Thoracic aorta (tissue), 2 donors: ENCODE measurements around the gene KSR1. TPM values are rescaled to one million over a fixed set of nuclear protein-coding genes. Genes with fewer than 3 reads are reported as not detected.

Source experiments
- ATAC-seq: fragments of 150-250 bp; one replicate; pipeline ENCODE4 v1.8.0; 2017; ENCODE audit warnings: low read depth; ENCODE audit not compliant: insufficient number of reproducible peaks, low FRiP score
- DNase-seq: peaks from one replicate; pipeline ENCODE4 v3.0.0-alpha.2; 2020; ENCODE audit warnings: low spot score
- H3K27ac ChIP-seq, 2 donors: fragments of 200-600 bp; sonication (generic); 1 replicate in 1 of 2; 2 replicates in 1 of 2; pipeline ENCODE4 v1.5.1; 2016; ENCODE audit warnings: mild to moderate bottlenecking in 2 of 2, moderate library complexity in 2 of 2
- H3K27me3 ChIP-seq: fragments of 200-600 bp; sonication (generic); replicated peaks from 2 replicates; pipeline ENCODE4 v1.6.0; 2016; ENCODE audit warnings: mild to moderate bottlenecking; ENCODE audit not compliant: insufficient read depth
- H3K36me3 ChIP-seq: fragments of 200-600 bp; sonication (generic); one replicate; pipeline ENCODE4 v1.5.1; 2016
- H3K4me1 ChIP-seq, 2 donors: fragments of 200-600 bp; sonication (generic); 1 replicate in 1 of 2; 2 replicates in 1 of 2; pipeline versions ENCODE4 v1.5.1 to v1.6.0; 2016; ENCODE audit warnings: low read depth in 2 of 2, mild to moderate bottlenecking in 1 of 2; ENCODE audit not compliant: control insufficient read depth in 1 of 2
- H3K4me3 ChIP-seq: fragments of 200-600 bp; sonication (generic); 2 replicates; pipeline ENCODE4 v1.5.1; 2016; ENCODE audit warnings: mild to moderate bottlenecking
- H3K9me3 ChIP-seq: fragments of 200-600 bp; sonication (generic); 2 replicates; pipeline ENCODE4 v1.5.1; 2016
- CTCF ChIP-seq: fragments of 200-600 bp; sonication (generic); IDR thresholded peaks from one replicate; pipeline ENCODE4 v1.5.1; 2019; ENCODE audit warnings: antibody characterized with exemption
- total RNA-seq, 2 donors: library from RNA; depleted of rRNA; stranded (reverse); fragments of >200 nt; gene quantifications; one replicate each; pipeline versions ENCODE4 v1.1.0 to v1.2.3, GENCODE V29; 2016

Gene KSR1
- total RNA-seq, 2 donors from 2014 or later, result 17.6 to 46.0 TPM

GRCh38 chr17:27565874-27566670, 109.8 kb downstream of the KSR1 start:
- no peak for TF ChIP-seq CTCF
- no peak overlapping the region for H3K27ac ChIP-seq
- no peaks in the 10 kb centered on the region for H3K36me3 ChIP-seq
- ATAC-seq, result no peak
- H3K4me3 ChIP-seq, result no peak overlapping the region
- no peak for DNase-seq
- H3K9me3 ChIP-seq, result no peaks in the 10 kb centered on the region
- no peaks in the 10 kb centered on the region for H3K27me3 ChIP-seq
- peaks cover 0 to 1% of the 10 kb centered on the region in 2 donors for H3K4me1 ChIP-seq

GRCh38 chr17:27566671-27567562, 110.7 kb downstream of the KSR1 start:
- no peak for DNase-seq

GRCh38 chr17:27567563-27567859, 111.3 kb downstream of the KSR1 start:
- Histone ChIP-seq H3K27ac (no peak overlapping the region), H3K4me3 (no peak overlapping the region), H3K36me3 (no peaks in the 10 kb centered on the region), H3K4me1 (no peaks in the 10 kb centered on the region), H3K27me3 (no peaks in the 10 kb centered on the region), H3K9me3 (no peaks in the 10 kb centered on the region)
- no peak for TF ChIP-seq CTCF
- DNase-seq (no peak), ATAC-seq (no peak)

More at GRCh38 chr17:27566671-27567562, 110.7 kb downstream of the KSR1 start:
- Histone ChIP-seq H3K9me3 (no peaks in the 10 kb centered on the region), H3K4me3 (no peak overlapping the region), H3K27ac (no peak overlapping the region), H3K36me3 (no peaks in the 10 kb centered on the region), H3K27me3 (no peaks in the 10 kb centered on the region), H3K4me1 (no peaks in the 10 kb centered on the region)
- no peak for ATAC-seq
- no peak for TF ChIP-seq CTCF

GRCh38 chr17:27568216-27568615, 112.0 kb downstream of the KSR1 start:
- no peak overlapping the region for H3K27ac ChIP-seq
- no peak for TF ChIP-seq CTCF

GRCh38 chr17:27568811-27569210, 112.6 kb downstream of the KSR1 start:
- Histone ChIP-seq H3K4me1 (no peaks in the 10 kb centered on the region), H3K9me3 (no peaks in the 10 kb centered on the region), H3K4me3 (no peak overlapping the region), H3K27me3 (no peaks in the 10 kb centered on the region), H3K27ac (no peak overlapping the region), H3K36me3 (no peaks in the 10 kb centered on the region)
- TF ChIP-seq CTCF, result no peak
- DNase-seq, result no peak
- ATAC-seq, result no peak

More at GRCh38 chr17:27568216-27568615, 112.0 kb downstream of the KSR1 start:
- H3K4me1 ChIP-seq, result no peaks in the 10 kb centered on the region
- H3K4me3 ChIP-seq, result no peak overlapping the region
- no peaks in the 10 kb centered on the region for H3K9me3 ChIP-seq
- ATAC-seq (no peak), DNase-seq (no peak)
- no peaks in the 10 kb centered on the region for H3K27me3 ChIP-seq
- no peaks in the 10 kb centered on the region for H3K36me3 ChIP-seq
